ENCODE measurements around the gene PKMYT1. TPM values are rescaled to one million over a fixed set of nuclear protein-coding genes. Genes with fewer than 3 reads are reported as not detected.
"Not testable (repeated sequence)": the region's sequence is repeated elsewhere in the genome, so short reads cannot be mapped to it uniquely, and the experiment has no call there.

Gene PKMYT1
- total RNA-seq, 1 experiment from 2014 or later, result 34.7 TPM

- ChIA-PET POLR2A (interaction anchor here (0.6 kb wide), 1 partner anchor 7 kb away, joined by 3 read pairs; no protein-coding TSS in a partner anchor), CTCF (interaction anchor here (0.6 to 0.8 kb wide), 2 partner anchors 20 to 57 kb away, joined by 3 to 4 read pairs; no protein-coding TSS in a partner anchor)
- H3K4me3 Mint-ChIP-seq (ENCODE audit: unreplicated experiment), result no peak overlapping the region
Observed at GRCh38 chr16:2946649-2947048, 33.6 kb downstream of the PKMYT1 start.

DNA sequence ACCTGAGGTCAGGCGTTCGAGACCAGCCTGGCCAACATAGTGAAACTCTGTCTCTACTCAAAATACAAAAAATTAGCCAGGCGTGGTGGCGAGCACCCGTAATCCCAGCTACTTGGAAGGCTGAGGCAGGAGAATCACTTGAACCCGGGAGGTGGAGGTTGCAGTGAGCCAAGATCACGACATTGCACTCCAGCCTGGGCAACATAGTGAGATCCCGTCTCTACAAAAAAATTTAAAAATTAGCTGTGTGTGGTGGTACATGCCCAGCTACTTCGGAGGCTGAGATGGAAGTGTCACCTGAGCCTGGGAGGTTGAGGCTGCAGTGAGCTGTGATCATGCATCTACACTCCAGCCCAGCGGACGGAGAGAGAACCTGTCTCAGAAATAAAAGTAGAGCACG, 36.5 kb downstream of the PKMYT1 start:
- DNase-seq (ENCODE audit: unreplicated experiment); H3K4me3 Mint-ChIP-seq (ENCODE audit: unreplicated experiment); H3K27me3 Mint-ChIP-seq (ENCODE audit: insufficient read depth, unreplicated experiment); BruUV-seq (replicated peaks); H3K4me1 Mint-ChIP-seq (ENCODE audit: insufficient read depth, unreplicated experiment); intact Hi-C loops (cut with micrococcal nuclease); H3K9me3 Mint-ChIP-seq (ENCODE audit: unreplicated experiment); H3K27ac Mint-ChIP-seq (ENCODE audit: low read depth, unreplicated experiment): not testable (repeated sequence)
- ChIA-PET CTCF (interaction anchor here (0.6 to 2.3 kb wide), 2 partner anchors 17 to 747 kb away, joined by 5 to 12 read pairs; no protein-coding TSS in a partner anchor), POLR2A (interaction anchor here (0.6 kb wide), 1 partner anchor 75 kb away, joined by 3 read pairs; no protein-coding TSS in a partner anchor)
- peaks cover 59% of the 10 kb centered on the region for H3K36me3 Mint-ChIP-seq (ENCODE audit: insufficient read depth, unreplicated experiment)

More at GRCh38 chr16:2946649-2947048, 33.6 kb downstream of the PKMYT1 start:
- no peak for DNase-seq (ENCODE audit: unreplicated experiment)
- Mint-ChIP-seq H3K27me3 (ENCODE audit: insufficient read depth, unreplicated experiment) (no peaks in the 10 kb centered on the region), H3K27ac (ENCODE audit: low read depth, unreplicated experiment) (no peak overlapping the region), H3K4me1 (ENCODE audit: insufficient read depth, unreplicated experiment) (no peaks in the 10 kb centered on the region), H3K9me3 (ENCODE audit: unreplicated experiment) (no peaks in the 10 kb centered on the region), H3K36me3 (ENCODE audit: insufficient read depth, unreplicated experiment) (peaks cover 41% of the 10 kb centered on the region)
- no peak for TF ChIP-seq CTCF (IDR thresholded peaks at IDR 0.05; ENCODE audit: unreplicated experiment)
- BruUV-seq (replicated peaks), result no TSS peak
- intact Hi-C loops (cut with micrococcal nuclease), result no loop called here

DNA sequence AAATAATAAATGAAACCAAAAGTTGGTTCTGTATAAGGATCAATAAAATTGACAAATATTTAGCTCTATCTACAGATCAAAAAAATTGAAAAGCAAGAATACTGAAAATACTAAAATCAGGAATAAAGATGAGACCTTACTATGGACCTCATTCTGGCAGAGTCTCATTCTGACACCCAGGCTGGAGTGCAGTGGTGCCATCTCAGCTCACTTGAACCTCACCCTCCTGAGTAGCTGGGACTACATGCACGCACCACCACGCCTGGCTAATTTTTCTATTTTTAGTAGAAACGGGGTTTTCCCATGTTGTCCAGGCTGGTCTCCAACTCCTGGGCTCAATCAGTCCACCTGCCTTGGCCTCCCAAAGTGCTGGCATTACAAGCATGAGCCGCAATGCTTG, 38.2 kb downstream of the PKMYT1 start:
- no peak for DNase-seq (ENCODE audit: unreplicated experiment)
- intact Hi-C loops (cut with micrococcal nuclease), result no loop called here
- CTCF ChIA-PET, result interaction anchor here (1.5 kb wide), 1 partner anchor 15 kb away, joined by 7 read pairs; no protein-coding TSS in a partner anchor
- H3K9me3 Mint-ChIP-seq (ENCODE audit: unreplicated experiment), result no peaks in the 10 kb centered on the region
- POLR2A ChIA-PET, result no interaction called here
- no peak overlapping the region for H3K27ac Mint-ChIP-seq (ENCODE audit: low read depth, unreplicated experiment)
- TF ChIP-seq CTCF (IDR thresholded peaks at IDR 0.05; ENCODE audit: unreplicated experiment), result no peak
- no peak overlapping the region for H3K4me3 Mint-ChIP-seq (ENCODE audit: unreplicated experiment)
- peaks cover 74% of the 10 kb centered on the region for H3K36me3 Mint-ChIP-seq (ENCODE audit: insufficient read depth, unreplicated experiment)
- H3K27me3 Mint-ChIP-seq (ENCODE audit: insufficient read depth, unreplicated experiment), result no peaks in the 10 kb centered on the region
- no TSS peak for BruUV-seq (replicated peaks)
- H3K4me1 Mint-ChIP-seq (ENCODE audit: insufficient read depth, unreplicated experiment), result no peaks in the 10 kb centered on the region

GRCh38 chr16:2939968-2940367, 40.3 kb downstream of the PKMYT1 start:
- Mint-ChIP-seq H3K4me3 (ENCODE audit: unreplicated experiment) (no peak overlapping the region), H3K27me3 (ENCODE audit: insufficient read depth, unreplicated experiment) (no peaks in the 10 kb centered on the region), H3K27ac (ENCODE audit: low read depth, unreplicated experiment) (no peak overlapping the region), H3K9me3 (ENCODE audit: unreplicated experiment) (no peaks in the 10 kb centered on the region), H3K36me3 (ENCODE audit: insufficient read depth, unreplicated experiment) (peaks cover 83% of the 10 kb centered on the region), H3K4me1 (ENCODE audit: insufficient read depth, unreplicated experiment) (no peaks in the 10 kb centered on the region)
- no peak for TF ChIP-seq CTCF (IDR thresholded peaks at IDR 0.05; ENCODE audit: unreplicated experiment)
- DNase-seq (ENCODE audit: unreplicated experiment), result no peak
- no TSS peak for BruUV-seq (replicated peaks)
- ChIA-PET POLR2A (interaction anchor here (0.5 to 2.1 kb wide), 4 partner anchors 19 to 40 kb away, joined by 3 to 5 read pairs (median 3); partner anchors contain the start of gene PKMYT1), CTCF (interaction anchor here (0.9 to 1.5 kb wide), 3 partner anchors 13 to 62 kb away, joined by 3 to 10 read pairs (median 4); no protein-coding TSS in a partner anchor)
- intact Hi-C loops (cut with micrococcal nuclease), result no loop called here
